ENCODE data around the gene SRPK2.
"Not testable (repeated sequence)": the region's sequence is repeated elsewhere in the genome, so short reads cannot be mapped to it uniquely, and the experiment has no call there.

SRPK2 gene

DNA sequence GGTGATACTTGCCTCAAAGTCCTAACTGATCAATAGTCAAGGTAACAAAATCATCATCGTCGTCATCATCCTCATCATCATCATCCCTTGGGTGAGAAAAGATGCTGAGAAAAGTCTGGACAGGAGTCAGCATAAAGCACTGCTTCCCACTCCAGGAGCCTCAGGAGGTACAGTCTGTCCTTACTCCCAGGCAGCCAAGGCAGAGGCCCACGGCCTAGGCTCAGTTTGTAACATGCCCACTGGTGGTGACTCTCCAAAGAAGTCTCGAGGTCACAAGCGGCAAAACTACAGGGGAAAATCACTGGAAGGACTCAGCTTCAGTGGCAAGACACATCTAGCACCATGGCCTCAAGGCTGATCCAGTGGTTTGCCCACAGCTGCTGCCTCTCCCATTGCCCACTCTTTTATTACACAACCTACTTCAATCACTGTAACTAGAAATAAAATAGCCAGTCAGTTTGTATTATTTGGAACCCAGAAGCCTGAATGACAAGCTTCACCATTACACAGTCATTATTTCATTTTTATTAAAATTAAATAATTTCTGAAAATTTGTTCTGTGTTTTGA is 150.4 kb downstream of the SRPK2 start:
- no peak overlapping the region for H3K9ac ChIP-seq (ENCODE audit: low read length)
- peaks cover 17% of the 10 kb centered on the region for H3K4me1 ChIP-seq (ENCODE audit: control insufficient read depth, insufficient read depth, low read length)
- no peaks in the 10 kb centered on the region for H3K27me3 ChIP-seq (ENCODE audit: control insufficient read depth, insufficient read depth, low read length)
- H3K36me3 ChIP-seq (ENCODE audit: control insufficient read depth, insufficient read depth, low read length): no peaks in the 10 kb centered on the region
- no peak overlapping the region for H3K27ac ChIP-seq (ENCODE audit: low read depth, low read length)
- H3K4me3 ChIP-seq (ENCODE audit: low read length): no peak overlapping the region

DNA sequence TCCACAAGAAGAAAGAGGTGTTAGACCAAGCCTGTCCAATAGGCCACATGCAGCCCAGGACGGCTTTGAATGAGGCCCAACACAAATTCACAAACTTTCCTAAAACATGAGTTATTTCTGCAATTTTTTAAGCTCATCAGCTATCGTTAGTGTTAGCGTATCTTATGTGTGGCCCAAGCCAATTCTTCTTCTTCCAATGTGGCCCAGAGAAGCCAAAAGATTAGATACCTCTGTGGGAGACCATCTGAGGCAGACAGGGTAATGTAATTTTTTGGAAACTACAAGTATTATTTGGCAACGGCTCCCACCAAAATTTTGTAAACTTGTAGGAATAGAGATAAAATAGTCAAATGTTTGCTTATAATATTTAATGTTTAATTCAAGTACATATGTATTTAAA is 153.8 kb downstream of the SRPK2 start:
- H3K4me3 ChIP-seq (ENCODE audit: low read length): no peak overlapping the region
- no peak overlapping the region for H3K9ac ChIP-seq (ENCODE audit: low read length)
- H3K27me3 ChIP-seq (ENCODE audit: control insufficient read depth, insufficient read depth, low read length): no peaks in the 10 kb centered on the region
- H3K4me1 ChIP-seq (ENCODE audit: control insufficient read depth, insufficient read depth, low read length): peaks cover 13% of the 10 kb centered on the region
- no peaks in the 10 kb centered on the region for H3K36me3 ChIP-seq (ENCODE audit: control insufficient read depth, insufficient read depth, low read length)
- no peak overlapping the region for H3K27ac ChIP-seq (ENCODE audit: low read depth, low read length)

DNA sequence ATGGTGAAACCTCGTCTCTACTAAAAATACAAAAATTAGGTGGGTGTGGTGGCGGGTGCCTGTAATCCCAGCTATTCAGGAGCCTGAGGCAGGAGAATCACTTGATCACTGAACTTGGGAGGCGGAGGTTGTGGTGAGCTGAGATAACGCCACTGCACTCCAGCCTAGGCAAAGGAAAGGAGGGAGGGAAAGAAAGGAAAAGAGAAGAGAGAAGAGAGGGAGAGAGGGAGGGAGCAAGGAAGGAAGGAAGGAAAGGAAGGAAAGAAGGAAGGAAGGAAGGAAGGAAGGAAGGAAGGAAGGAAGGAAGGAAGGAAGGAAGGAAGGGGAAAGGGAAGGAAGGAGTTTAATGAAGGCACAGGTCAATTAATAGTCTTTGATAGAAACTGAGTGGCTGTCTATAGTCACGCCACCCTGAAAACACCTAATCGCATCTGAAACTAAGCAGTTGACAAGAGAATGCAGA is 155.9 kb downstream of the SRPK2 start:
- not testable (repeated sequence) for H3K4me3 ChIP-seq (ENCODE audit: low read length); H3K36me3 ChIP-seq (ENCODE audit: control insufficient read depth, insufficient read depth, low read length); H3K9ac ChIP-seq (ENCODE audit: low read length); H3K27me3 ChIP-seq (ENCODE audit: control insufficient read depth, insufficient read depth, low read length); H3K27ac ChIP-seq (ENCODE audit: low read depth, low read length)
- H3K4me1 ChIP-seq (ENCODE audit: control insufficient read depth, insufficient read depth, low read length): peaks cover 13% of the 10 kb centered on the region

DNA sequence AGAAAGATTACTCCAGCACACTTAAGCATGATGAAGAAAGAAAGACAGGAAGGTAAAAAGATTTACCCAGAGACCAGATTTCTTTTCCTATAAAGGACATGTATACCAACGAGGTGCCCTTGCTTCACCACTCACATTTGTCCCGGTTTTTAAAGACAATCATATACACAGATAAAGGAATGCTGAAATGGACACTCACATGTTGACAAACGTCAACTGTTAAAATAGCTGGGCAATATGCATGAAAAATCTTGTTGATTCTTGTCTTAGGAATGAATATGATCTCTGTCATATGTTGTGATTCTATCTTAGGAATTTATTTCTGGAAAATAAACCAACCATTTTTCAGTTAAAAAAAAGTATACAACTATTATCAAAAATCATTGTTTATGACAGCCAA is 158.2 kb downstream of the SRPK2 start:
- Histone ChIP-seq H3K27me3 (ENCODE audit: control insufficient read depth, insufficient read depth, low read length) (no peaks in the 10 kb centered on the region), H3K27ac (ENCODE audit: low read depth, low read length) (no peak overlapping the region), H3K9ac (ENCODE audit: low read length) (no peak overlapping the region), H3K4me3 (ENCODE audit: low read length) (no peak overlapping the region), H3K36me3 (ENCODE audit: control insufficient read depth, insufficient read depth, low read length) (no peaks in the 10 kb centered on the region), H3K4me1 (ENCODE audit: control insufficient read depth, insufficient read depth, low read length) (peaks cover under 1% of the 10 kb centered on the region)

DNA sequence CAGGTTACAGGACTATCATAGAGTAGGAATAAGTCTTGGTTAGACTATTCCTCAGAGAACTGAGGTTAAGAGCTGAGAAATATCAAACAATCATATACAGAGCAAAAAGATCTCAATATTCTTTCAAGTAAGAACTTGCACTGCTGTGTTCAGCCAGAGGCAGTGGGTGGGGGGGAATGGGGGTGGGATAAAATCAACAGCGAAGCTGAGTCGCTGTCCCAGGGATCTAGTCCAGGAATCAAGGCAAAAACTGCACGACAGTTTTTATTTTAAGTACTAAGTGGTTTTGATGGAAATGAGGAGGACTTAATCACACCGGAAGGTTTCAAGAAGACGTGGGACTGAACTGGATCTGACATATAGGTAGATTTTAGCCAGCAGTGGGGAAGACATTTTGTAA is 159.1 kb downstream of the SRPK2 start:
- Histone ChIP-seq H3K36me3 (ENCODE audit: control insufficient read depth, insufficient read depth, low read length) (no peaks in the 10 kb centered on the region), H3K4me3 (ENCODE audit: low read length) (no peak overlapping the region), H3K27me3 (ENCODE audit: control insufficient read depth, insufficient read depth, low read length) (no peaks in the 10 kb centered on the region), H3K27ac (ENCODE audit: low read depth, low read length) (no peak overlapping the region), H3K4me1 (ENCODE audit: control insufficient read depth, insufficient read depth, low read length) (peaks cover 3% of the 10 kb centered on the region), H3K9ac (ENCODE audit: low read length) (no peak overlapping the region)

DNA sequence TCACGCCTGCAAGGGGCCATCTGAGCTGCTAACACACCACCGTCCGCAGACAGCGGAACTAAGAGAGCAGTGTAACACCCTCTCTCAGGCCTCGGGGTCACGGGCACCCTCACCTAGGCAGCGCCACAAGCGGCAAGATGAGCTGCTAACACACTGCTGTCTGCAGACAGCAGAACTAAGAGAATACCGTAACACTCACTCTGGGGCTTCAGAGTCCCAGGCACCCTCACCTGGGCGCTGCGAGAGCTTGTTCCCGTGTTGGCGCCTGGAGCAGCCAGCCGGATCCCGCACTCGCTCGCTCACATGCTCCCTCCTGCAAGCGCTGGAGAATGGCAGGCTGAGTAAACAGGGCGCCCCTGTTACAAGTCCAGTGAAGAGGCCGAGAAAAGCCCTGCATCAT is 160.2 kb downstream of the SRPK2 start:
- no peaks in the 10 kb centered on the region for H3K36me3 ChIP-seq (ENCODE audit: control insufficient read depth, insufficient read depth, low read length)
- no peak overlapping the region for H3K9ac ChIP-seq (ENCODE audit: low read length)
- no peaks in the 10 kb centered on the region for H3K27me3 ChIP-seq (ENCODE audit: control insufficient read depth, insufficient read depth, low read length)
- no peak overlapping the region for H3K4me3 ChIP-seq (ENCODE audit: low read length)
- peaks cover 3% of the 10 kb centered on the region for H3K4me1 ChIP-seq (ENCODE audit: control insufficient read depth, insufficient read depth, low read length)
- H3K27ac ChIP-seq (ENCODE audit: low read depth, low read length): no peak overlapping the region

DNA sequence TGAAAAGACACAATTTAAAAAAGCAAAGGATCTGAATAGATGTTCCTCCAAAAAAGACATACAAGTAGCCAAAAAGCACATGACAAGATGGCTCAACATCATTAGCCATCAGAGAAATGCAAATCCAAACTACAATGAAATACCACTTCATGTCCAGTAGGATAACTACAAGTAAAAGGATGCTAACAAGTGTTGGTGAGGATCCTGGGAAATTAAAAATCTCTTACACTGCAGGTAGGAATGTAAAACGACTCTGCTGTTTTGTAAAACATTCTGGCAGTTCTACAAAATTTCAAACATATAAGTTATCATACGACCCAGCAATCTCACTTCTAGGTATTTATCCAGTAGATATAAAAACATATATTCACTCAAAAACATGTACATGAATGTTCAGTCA is 161.3 kb downstream of the SRPK2 start:
- Histone ChIP-seq H3K36me3 (ENCODE audit: control insufficient read depth, insufficient read depth, low read length) (no peaks in the 10 kb centered on the region), H3K4me1 (ENCODE audit: control insufficient read depth, insufficient read depth, low read length) (peaks cover 5% of the 10 kb centered on the region), H3K27me3 (ENCODE audit: control insufficient read depth, insufficient read depth, low read length) (no peaks in the 10 kb centered on the region), H3K9ac (ENCODE audit: low read length) (no peak overlapping the region), H3K4me3 (ENCODE audit: low read length) (no peak overlapping the region), H3K27ac (ENCODE audit: low read depth, low read length) (no peak overlapping the region)

DNA sequence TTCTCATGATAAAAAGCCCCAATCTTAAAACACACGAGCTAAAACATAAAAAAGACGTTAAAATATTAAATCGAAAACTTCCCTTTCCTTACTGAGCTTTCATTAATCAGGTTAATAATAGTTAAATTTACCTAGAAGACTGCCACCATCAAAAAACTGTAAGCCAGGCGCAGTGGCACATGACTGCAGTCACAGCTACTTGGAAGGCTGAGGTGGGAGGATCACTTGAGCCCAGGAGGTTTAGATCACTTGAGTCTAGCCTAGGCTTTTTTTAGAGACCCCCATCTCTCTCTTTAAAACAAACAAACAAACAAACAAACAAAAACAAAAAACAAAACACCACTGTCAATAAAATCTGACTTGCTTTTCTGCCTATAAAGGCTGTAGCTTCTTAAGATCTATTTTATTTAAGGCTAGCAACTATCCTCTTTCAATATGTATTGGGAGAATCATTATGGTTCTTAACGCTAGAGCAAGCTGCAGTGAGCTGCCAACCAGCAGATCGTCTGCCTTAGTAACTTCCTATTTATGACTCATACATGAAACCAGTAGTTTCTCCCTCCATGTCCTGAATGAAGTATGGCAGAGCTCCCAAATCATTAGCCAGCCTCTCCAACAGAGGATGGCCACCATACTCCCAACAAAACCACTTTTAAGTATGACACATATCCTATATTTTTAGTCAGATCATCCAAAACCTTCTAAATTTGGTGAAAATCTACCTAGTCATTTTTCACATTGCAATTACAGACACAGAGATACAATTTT is 163.7 kb downstream of the SRPK2 start:
- H3K9ac ChIP-seq (ENCODE audit: low read length): no peak overlapping the region
- peaks cover 5% of the 10 kb centered on the region for H3K4me1 ChIP-seq (ENCODE audit: control insufficient read depth, insufficient read depth, low read length)
- no peaks in the 10 kb centered on the region for H3K27me3 ChIP-seq (ENCODE audit: control insufficient read depth, insufficient read depth, low read length)
- H3K36me3 ChIP-seq (ENCODE audit: control insufficient read depth, insufficient read depth, low read length): no peaks in the 10 kb centered on the region
- H3K27ac ChIP-seq (ENCODE audit: low read depth, low read length): no peak overlapping the region
- H3K4me3 ChIP-seq (ENCODE audit: low read length): no peak overlapping the region

DNA sequence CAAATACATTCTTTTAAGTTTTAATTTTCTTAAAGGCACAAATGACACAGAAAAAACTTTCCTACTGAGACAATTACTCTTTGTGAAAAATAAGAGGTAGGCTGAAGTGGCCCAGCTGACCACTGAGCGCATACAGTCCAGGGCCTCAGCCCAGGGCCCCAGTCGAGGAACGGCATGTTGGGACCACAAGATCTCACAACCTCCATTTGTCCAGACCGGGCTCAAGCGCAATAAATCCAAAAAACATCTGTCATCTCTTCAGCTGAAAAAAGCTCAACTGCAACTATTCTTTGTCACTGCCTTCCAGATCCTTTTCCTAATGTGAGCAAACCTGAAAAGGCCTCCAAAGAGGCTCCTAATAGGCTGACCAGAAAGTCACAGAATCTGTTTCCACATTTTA is 165.8 kb downstream of the SRPK2 start:
- H3K4me1 ChIP-seq (ENCODE audit: control insufficient read depth, insufficient read depth, low read length): peaks cover 8% of the 10 kb centered on the region
- H3K27ac ChIP-seq (ENCODE audit: low read depth, low read length): no peak overlapping the region
- H3K27me3 ChIP-seq (ENCODE audit: control insufficient read depth, insufficient read depth, low read length): no peaks in the 10 kb centered on the region
- H3K36me3 ChIP-seq (ENCODE audit: control insufficient read depth, insufficient read depth, low read length): no peaks in the 10 kb centered on the region
- no peak overlapping the region for H3K4me3 ChIP-seq (ENCODE audit: low read length)
- no peak overlapping the region for H3K9ac ChIP-seq (ENCODE audit: low read length)

DNA sequence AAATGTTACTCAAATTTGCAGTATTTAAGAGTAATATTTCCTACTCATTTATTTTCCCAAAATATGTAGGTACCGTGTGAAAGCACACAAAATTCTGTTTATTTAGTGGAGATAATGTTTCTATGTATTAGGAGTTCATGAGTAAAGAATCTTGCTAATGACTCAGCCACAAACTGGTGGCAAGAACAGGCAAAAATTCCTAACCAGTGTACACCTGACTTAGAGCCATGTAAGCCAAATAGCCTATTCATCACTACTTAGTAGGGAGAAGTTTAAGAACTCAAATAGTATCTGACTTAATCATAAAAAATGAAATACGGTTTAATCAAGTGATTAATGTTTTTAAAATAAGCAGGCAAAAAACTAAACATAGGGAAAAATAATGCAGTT is 169.0 kb downstream of the SRPK2 start:
- Histone ChIP-seq H3K27ac (ENCODE audit: low read depth, low read length) (no peak overlapping the region), H3K4me1 (ENCODE audit: control insufficient read depth, insufficient read depth, low read length) (peaks cover 7% of the 10 kb centered on the region)

DNA sequence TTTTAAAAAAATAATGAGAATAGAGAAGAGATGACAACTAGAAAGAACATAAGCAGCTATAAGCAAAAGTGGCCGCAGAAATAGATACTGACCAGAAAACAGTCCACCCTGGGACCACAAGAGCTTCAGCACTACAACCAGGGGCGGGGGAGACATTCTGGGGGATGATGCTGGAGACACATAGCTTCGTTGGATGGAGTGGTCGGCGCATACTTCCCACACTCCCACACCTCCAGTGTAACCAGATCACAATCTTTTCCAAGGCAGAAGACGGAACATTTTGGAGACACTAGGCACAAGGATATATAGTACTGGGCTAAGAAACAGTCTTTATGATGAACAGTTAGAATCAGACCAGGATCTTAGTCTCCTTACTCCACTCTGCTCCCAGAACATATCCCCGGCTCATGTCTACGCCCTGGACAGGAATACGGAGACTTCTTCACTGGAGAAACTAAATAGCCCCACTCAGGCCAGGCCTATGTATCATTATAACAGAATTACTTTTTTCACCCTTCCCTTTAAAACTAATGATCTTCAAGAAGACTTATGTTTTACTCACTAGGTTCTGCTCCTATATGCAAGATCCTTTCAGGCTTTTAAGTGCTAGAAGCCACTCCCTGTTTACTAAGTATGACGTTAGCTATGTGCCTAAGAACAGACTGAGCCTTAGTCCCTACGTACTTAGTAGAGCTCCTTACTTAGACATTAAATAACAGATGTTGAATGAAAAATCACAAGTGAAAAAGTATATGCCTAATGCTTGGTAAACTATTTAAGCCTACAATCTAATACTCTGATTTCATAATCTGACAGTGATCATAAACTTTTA is 169.6 kb downstream of the SRPK2 start:
- no peak overlapping the region for H3K4me3 ChIP-seq (ENCODE audit: low read length)
- H3K27me3 ChIP-seq (ENCODE audit: control insufficient read depth, insufficient read depth, low read length): no peaks in the 10 kb centered on the region
- no peak overlapping the region for H3K27ac ChIP-seq (ENCODE audit: low read depth, low read length)
- H3K4me1 ChIP-seq (ENCODE audit: control insufficient read depth, insufficient read depth, low read length): peaks cover 7% of the 10 kb centered on the region
- no peaks in the 10 kb centered on the region for H3K36me3 ChIP-seq (ENCODE audit: control insufficient read depth, insufficient read depth, low read length)
- H3K9ac ChIP-seq (ENCODE audit: low read length): no peak overlapping the region

More for the DNA sequence above, 169.0 kb downstream of the SRPK2 start:
- no peaks in the 10 kb centered on the region for H3K27me3 ChIP-seq (ENCODE audit: control insufficient read depth, insufficient read depth, low read length)
- no peak overlapping the region for H3K4me3 ChIP-seq (ENCODE audit: low read length)
- H3K9ac ChIP-seq (ENCODE audit: low read length): no peak overlapping the region
- H3K36me3 ChIP-seq (ENCODE audit: control insufficient read depth, insufficient read depth, low read length): no peaks in the 10 kb centered on the region

DNA sequence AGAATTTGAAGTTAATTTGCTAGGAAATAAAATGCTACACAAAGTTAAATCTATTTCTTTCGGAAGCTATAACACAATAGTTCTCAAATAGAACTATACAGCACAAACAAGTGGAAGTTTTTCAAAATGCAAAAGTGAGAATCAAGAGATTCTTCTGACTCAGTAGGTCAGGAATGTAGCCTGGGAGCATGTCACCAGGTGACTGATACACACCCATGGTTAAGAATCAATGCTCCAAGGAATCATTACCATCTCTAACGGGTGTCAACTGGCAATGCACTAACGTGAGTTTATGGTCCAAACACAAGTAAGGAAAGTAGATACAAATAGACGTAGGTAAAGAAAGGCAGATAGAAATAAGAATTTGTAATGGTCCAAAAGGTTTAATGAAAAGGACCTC is 170.5 kb downstream of the SRPK2 start:
- Histone ChIP-seq H3K4me1 (ENCODE audit: control insufficient read depth, insufficient read depth, low read length) (peaks cover 8% of the 10 kb centered on the region), H3K36me3 (ENCODE audit: control insufficient read depth, insufficient read depth, low read length) (no peaks in the 10 kb centered on the region), H3K27me3 (ENCODE audit: control insufficient read depth, insufficient read depth, low read length) (no peaks in the 10 kb centered on the region), H3K9ac (ENCODE audit: low read length) (no peak overlapping the region), H3K4me3 (ENCODE audit: low read length) (no peak overlapping the region), H3K27ac (ENCODE audit: low read depth, low read length) (no peak overlapping the region)
